GM20431 (cell line): Measurements from ENCODE around the gene BORCS8.
"Not testable (repeated sequence)": the region's sequence is repeated elsewhere in the genome, so short reads cannot be mapped to it uniquely, and the experiment has no call there.

Source experiments
- in situ Hi-C: fragments of 300-500 bp; cut with MseI, MboI; formaldehyde crosslinking; loops from one replicate; pipeline ENCODE4 v1.15.0; 2020; ENCODE audit warnings: low sequenced_read_pairs; ENCODE audit not compliant: unreplicated experiment

Gene BORCS8

DNA sequence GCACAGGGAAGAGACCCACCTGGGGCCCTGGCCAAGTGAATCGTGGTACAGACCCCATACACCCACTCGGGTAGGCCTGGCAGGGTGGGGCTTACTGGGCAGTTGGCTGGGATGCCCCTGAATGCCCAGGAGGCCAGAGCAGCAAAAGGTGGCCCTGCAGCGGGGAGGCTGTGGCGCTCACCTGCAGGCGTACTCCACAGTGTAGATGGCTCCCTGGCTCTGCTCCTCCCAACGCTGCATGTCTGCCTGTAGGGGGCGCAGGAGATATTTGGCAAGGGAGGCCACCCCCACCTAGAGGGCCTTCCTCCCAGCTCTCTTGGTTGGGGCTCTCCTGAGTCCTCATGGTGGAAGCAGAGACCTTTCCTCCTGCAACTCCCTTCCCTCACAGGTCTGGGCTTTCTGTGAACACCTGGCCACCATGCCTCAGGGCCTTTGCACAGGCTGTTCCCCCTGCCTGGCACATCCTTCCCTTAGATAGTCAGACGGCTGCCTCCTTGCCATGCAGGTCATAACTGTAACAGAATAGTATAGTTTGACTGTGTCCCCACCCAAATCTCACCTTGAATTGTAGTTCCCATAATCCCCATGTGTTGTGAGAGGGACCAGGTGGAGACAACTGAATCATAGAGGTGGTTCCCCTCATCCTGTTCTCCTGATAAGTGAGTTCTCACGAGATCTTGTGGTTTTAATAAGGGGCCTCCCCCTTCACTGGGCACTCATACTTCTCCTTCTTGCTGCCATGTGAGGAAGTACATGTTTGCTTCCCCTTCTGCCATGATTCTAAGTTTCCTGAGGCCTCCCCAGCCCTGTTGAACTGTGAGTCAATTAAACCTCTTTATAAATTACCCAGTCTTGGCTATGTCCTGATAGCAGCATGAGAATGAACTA, 5.9 kb downstream of the BORCS8 start:
- in situ Hi-C loops: no loop called here

DNA sequence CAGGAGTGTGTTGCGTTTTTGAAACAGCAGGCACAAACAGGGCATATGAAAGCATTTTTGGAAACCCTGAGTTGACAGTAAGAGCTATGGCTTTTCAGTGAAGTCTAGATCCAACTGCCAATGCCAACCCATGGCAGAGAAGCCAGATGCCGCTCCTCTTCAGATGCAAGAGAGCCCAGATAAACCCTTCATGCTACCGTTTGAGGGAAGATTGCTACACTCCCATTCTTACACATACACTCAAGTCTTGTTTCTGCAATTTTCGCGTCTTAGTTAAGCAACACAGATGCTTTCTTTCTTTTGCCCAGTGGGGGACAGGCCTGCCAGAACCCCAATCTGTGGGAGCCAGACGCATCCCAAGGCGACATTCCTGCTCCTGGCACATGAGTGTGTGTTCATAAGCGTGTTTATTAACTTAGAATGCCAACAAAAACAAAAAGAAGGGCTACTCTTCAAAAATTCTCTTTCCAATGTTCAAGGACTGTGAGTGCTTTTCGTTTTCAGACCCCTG, 10.4 kb downstream of the BORCS8 start:
- in situ Hi-C loops: no loop called here

DNA sequence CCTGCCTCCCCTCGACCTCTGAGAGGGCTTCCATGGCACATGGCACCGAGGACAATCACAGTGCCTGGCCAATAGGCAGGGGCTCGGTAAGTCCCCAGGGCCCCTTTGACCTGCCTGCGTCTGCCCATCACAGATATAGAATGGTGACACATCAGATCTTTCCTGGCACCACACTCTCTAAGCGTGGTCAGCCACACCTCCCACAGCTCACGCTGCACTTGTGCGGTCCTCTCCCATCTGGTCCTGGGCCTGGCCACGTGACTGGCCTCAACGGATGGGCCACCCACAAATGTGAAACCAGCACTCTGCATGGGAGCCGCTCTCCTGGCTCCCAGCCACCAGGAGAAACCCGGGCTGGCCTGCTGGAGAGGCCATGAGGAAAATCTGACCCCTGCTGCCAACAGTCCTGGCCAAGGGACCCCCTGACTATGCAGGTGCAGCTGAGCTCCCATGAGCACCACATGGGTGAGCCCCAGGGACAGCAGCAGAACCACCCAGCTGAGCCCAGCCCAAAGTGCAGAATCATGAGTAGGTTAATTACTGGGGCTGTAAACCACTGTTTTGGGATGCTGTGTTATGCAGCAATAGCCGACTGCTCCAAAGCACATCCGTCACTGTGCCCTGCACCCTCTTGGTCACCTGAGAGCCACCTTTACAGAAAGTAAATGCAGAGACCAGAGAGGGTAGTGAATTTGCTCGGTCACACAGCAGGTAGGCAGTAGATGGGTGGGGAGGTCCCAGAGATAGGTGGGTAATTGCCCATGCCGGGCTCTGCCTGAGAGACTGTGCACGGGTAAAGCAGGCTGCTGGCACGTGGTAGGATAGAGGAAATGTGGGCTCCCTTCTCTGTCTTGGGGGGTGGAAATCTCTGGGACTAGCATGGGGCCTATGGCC, 12.2 kb downstream of the BORCS8 start:
- in situ Hi-C loops: no loop called here

DNA sequence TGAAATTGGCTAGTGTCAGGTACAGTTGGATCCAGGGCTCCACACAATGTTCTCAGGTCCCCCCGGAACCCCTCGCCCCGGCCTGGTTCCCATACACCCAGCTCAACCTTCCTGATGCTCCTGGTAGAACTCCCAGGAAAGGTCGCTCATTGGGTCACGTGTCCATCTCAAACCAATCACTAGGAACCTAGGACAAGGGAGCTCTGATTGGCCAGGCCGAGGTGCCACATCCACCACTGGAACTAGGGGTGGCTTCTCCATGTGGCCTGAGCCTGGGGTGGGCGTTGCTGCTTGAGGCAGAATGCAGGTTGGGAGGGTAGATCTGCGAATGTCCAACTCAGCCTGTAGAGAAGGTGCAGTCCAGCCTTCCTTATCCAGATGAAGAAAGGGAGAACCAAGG, 15.0 kb downstream of the BORCS8 start:
- in situ Hi-C loops: no loop called here

DNA sequence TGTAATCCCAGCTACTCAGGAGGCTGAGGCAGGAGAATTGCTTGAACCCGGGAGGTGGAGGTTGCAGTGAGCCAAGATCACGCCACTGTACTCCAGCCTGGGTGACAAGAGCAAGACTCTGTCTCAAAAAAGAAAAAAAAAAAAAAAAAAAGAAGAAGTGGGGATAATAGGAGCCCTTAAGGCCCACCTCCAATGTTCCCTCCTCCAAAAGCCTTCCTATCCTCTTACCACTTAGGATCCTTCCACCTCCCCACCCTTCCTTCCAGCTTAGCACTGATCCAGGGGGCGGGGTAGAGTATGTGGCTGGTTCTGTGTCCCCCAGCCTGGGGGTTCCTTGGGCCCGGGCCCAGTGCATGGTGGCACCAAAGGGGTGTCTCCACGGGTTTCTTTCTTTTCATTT, 18.7 kb downstream of the BORCS8 start:
- in situ Hi-C loops: not testable (repeated sequence)

DNA sequence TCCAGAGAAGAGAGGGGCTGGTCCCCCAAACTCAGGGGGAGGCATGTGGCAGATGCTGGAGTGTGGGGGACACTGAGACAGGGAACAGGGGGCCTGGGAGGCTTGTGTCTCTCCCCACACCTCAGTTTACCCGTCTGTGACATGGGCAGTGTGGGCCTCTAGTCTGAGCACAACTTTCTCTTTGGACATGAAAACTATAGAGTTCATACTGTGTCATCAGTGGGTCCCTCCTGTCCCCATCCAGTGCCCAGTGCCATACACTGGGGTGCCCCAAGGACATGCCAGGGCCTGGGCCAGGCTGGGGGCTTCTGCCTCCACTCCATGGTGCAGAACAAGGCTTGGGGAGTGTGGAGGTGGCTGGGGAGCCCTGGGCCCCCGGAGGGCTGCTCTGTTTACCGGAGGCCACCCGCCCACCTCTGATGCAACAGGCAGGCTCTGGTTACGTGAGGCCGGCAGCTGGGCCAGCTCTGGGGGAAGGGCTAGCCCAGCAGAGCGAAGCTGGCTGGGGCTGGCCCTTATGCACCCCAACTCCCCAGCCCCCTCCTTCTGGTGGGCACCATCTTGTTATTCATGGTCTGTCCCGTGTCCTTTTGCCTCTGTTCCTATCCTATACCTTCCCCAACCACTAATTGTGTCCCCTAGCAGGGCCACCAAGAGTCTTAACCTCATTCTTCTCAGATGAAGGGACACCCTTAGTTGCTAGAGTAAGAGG, 20.0 kb downstream of the BORCS8 start:
- in situ Hi-C loops: no loop called here

DNA sequence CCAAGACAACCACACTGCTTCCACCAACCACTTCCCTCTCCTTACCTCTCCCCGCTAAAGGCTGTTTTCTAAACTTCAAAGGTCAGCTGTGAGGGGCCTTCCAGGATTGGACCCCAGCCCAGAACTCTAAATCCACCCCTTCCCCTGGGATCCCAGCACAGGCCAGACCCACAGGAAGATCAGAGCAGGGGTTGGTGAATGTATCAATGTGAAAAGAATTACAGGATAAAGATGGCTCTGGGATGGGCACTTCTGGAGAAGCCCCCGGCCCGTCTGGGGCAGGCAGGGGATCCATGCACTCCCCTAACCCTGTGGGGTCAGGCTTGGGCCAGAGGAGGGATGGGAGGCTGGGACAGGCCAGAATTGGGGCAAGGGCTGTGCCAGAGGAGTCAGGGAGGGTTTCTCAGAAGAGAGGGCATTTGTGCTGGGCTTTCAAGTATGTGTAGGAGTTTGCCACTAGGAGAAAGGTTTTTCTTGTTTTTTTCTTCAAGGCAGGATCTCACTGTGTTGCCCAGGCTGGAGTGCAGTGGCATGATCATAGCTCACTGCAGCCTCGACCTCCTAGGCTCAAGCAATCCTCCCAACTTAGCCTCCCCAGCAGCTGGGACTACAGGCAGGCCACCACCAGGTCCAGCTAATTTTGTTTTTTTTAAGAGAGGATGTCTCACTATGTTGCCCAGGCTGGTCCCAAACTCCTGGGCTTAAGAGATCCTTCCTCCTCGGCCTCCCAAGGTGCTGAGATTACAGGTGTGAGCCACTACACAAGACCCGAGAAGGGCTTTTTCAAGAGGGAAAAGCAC, 20.9 kb downstream of the BORCS8 start:
- in situ Hi-C loops: no loop called here

DNA sequence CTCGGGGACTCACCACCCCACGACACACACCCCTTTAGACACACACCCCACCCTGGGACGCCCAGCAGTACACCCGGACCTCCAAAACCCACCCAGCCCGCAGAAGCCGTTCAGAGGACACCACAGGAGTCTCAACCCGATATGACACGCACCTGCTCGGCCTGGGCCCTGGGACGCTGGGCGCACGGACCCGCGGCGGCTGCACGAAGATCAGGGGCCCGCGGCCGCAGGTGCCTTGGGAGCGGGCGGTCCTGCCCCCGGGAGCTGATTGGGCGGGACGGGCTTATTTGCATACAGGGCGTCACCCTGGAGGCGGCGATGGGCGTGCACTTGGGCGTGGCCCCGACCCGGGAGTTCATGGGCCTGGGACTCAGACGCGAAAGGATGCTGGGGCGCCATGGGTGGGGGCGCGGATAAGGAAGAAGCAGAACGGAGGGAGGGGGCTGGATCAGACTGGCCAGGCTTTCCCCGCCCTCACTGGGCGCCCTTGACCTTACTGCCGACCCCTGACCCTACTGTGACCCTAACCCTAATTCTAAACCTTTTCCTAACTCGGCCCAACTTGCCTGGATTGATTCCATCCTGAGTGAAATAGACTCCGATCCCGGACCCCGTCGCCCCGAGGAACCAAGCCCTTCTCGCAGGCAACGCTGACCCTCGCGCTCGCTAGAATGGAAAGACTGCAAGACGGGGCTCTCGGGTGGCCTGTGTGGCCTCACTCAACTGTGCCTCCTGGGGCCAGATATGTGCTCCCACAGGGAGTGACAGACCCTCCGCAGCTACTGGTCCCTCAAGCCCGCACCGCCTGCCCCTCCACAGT, 21.7 kb downstream of the BORCS8 start, which contains the start of gene MEF2B:
MEF2B (minus strand) TSS at position 211 of the 820 bp plus-strand sequence. CDS start 19,528 bp downstream, outside the sequence.
- in situ Hi-C loops: no loop called here

DNA sequence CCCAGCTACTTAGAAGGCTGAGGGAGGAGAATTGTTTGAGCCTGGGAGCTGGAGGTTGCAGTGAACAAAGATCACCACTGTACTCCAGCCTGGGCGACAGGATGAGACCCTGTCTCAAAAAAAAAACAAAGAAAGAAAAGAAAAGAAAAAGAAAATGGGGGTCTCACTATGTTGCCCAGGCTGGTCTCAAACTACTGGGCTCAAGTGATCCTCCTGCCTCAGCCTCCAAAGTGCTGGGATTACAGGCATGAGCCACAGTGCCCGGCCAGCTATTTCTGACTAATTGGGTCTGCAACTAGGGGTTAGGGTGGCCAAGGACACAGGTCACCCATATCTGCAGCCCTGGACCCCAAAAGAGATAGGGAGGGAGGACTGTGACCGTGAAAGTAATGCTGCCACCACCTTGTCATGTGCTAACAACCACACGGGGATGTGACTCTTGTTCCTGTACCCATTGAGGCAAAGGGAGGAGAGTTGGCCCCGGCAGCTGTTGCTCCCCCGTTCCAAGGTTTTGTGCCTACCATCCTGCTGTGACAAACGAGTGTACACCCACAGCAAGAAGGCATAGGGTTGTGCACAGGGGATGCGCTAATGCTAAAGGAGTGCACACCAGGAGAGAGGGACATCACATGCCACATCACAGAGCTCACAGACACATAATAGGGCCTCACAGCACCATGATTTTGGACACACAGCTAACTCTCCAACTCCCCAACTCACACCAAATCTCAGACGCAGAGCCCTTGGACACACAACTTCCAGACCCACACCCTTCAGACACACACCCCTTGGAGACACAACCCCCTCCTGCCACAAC, 22.5 kb downstream of the BORCS8 start:
- in situ Hi-C loops: no loop called here

DNA sequence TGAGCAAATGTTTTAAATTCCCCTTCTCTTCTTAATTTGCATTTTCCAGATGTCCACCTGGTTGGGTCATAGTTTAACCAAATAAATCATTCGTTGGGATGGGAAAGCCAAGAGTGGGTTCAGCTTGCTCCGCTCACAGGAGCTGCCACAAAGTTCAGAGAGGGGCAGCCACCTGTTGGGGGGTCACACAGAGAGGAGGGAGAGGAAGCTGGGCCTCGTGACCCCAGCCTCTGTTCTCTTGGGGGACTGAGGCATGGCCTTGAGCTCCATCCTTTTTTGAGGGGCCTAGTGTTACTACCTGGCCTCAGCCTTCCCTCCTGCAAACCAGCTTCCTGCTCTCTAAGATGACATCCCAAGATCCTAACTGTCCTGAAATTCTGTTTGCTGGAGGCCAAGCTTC, 24.3 kb downstream of the BORCS8 start:
- in situ Hi-C loops: no loop called here

DNA sequence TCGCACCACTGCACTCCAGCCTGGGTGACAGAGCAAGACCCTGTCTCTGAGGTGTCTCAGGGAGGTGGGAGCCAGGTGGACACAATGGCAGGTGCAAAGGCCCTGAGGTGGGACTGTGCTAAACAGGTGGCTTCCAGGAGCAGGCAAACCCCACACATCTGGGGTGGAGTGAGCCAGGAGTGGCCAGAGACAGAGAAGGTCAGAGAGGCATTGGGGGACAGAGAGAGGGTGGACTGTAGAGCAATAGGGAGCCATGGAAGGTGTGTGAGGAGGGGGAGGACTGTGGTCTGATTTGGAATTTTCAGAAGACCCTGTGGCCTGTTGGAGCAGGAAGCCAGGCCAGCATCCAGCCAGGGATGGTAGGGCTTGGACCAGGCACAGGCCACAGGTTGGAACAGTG, 26.6 kb downstream of the BORCS8 start:
- in situ Hi-C loops: no loop called here

DNA sequence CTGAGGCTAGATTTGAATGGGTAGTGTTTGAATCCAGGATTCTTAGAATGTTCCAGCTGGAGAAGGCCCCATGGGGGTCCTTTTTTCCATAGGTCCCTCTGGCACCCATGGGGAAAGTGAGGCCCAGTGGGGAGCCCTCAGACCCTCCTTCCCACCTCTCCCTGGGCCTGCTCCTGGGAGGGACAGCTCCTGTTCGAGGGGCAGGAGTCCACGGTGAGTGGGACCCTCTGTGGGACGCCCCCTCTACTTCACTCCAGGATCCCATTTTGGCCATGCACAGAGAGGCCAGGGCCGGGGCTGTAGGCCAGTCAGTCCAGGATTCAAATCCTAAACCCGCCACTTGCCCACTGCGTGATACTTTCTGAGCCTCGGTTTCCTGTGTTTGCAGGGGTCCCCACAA, 29.5 kb downstream of the BORCS8 start:
- in situ Hi-C loops: no loop called here

DNA sequence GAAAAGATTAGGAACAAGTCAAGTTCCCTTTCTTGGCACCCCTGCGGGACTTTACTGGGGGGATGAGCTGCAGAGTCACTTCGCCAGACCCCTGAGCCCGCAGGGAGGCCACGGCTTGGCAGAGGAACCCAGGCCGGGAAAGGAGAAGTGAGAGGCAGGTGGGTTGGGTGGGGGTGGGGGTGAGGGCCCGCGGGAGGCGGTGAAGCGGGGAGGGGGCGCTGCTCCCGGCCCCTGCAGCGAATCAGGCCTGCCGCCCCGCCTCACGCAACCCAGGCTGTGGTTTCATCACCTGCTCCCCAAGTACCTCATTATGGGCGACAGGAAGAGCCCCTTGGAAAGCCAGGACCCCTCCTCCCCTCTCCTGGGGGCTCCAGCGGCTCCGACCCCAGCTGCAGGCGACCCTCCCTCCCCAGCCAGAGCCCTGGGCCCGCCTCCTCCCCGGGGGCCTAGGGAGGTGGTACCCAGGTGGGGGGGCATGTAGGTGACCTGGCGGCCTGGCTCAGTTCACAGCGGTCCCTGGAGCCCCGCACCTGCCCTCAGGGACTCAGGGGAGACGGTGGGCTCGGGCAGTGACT, 31.4 kb downstream of the BORCS8 start:
- in situ Hi-C loops: no loop called here

DNA sequence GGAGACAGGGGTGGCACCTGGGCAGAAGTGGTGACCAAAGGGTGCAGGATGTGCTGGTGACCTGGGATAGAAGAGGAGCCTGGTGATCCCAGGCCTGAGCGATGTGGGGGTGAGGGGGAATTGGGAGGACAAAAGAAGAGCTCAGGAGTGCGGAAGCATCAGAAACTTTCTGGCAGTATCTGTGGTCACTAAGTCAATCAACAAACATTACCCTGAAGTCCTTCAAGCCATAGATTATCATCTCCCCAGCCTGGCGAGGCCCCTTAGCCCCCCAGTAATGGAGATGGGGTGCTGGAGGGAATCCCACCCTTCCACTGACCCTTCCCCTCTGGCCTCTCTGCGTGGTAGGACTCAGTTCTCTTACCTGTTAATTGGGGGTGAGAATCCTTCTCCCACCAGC, 32.4 kb downstream of the BORCS8 start:
- in situ Hi-C loops: no loop called here

DNA sequence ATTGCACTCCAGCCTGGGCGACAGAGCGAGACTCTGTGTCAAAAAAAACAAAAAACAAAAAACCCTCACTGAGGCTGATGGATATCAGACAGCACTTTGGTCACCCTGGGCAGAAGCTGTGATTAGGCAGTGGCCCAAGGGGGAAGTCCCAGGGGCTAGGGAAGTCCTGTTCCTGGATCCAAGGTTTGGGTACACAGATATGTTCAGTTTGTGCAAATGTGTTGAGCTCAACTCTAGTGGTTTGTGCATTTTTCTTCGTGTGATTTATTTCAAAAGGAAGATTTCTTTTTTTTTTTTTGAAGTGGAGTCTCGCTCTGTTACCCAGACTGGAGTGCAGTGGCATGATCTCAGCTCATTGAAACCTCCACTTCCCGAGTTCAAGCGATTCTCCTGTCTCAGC, 34.1 kb downstream of the BORCS8 start:
- in situ Hi-C loops: no loop called here

DNA sequence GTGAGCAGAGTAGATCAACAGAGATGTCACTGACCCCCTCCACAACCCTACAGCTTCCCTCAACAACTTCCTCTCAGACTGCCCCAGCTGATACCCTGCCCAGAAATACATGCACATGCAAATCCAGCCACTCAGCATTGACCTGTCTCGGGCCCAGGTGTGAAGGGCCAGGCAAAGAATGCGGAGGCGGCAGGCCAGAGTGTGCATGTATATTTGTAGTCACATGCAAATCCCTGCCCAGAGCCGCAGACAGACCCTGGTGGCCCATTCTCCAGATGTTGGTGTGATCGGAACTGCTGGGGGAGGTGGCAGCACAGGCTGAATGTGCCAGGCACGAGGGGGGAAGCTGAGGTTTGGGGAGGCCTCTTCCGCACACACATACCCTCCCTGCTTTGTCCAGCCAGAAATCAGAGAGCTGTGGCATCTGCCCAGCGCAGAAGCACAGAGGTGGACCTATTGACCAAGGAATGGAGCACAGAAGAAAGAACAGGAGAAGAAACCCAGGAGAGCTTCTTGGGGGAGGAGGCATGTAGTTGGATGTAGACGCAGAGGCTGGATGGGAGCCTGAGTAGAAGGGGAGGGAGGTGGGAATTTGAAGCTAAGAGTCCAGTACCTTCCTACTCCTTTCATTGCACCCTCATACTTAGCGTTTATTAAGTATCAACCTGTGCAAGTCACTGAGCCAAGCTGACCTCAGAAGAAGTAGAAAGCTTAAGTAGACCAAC, 36.3 kb downstream of the BORCS8 start:
- in situ Hi-C loops: no loop called here
